Measurements from ENCODE around the gene TMEM151A.

DNA sequence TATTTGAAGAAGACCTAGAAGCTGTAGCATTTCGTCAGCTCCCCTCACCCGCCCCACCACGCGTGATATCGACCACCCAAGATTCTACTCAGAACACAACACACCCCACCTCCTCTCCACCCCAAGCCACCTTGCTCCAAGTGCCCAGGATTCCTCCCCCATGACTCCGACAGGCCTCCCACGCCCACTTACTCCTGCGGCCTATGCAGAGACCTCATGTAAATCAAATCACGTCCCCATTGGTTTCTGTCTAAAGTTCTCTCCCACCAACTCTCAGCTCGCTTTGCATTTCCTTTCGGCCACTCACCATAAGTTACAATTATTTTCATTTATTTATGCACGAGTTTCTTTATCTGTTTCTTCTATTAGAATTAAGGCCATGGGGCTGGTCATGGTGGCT lies 11.0 kb downstream of the TMEM151A start:
- TF ChIP-seq, protein P1, sequence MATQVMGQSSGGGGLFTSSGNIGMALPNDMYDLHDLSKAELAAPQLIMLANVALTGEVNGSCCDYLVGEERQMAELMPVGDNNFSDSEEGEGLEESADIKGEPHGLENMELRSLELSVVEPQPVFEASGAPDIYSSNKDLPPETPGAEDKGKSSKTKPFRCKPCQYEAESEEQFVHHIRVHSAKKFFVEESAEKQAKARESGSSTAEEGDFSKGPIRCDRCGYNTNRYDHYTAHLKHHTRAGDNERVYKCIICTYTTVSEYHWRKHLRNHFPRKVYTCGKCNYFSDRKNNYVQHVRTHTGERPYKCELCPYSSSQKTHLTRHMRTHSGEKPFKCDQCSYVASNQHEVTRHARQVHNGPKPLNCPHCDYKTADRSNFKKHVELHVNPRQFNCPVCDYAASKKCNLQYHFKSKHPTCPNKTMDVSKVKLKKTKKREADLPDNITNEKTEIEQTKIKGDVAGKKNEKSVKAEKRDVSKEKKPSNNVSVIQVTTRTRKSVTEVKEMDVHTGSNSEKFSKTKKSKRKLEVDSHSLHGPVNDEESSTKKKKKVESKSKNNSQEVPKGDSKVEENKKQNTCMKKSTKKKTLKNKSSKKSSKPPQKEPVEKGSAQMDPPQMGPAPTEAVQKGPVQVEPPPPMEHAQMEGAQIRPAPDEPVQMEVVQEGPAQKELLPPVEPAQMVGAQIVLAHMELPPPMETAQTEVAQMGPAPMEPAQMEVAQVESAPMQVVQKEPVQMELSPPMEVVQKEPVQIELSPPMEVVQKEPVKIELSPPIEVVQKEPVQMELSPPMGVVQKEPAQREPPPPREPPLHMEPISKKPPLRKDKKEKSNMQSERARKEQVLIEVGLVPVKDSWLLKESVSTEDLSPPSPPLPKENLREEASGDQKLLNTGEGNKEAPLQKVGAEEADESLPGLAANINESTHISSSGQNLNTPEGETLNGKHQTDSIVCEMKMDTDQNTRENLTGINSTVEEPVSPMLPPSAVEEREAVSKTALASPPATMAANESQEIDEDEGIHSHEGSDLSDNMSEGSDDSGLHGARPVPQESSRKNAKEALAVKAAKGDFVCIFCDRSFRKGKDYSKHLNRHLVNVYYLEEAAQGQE (IDR thresholded peaks at IDR 0.05; ENCODE audit: unreplicated experiment), result no peak
- TF ChIP-seq EZH2phosphoT487 (IDR thresholded peaks at IDR 0.05; ENCODE audit: unreplicated experiment) (no peak), POLR2AphosphoS5 (IDR thresholded peaks at IDR 0.05; ENCODE audit: low read depth) (no peak), CREB1 (CRISPR knock-in tag; IDR thresholded peaks at IDR 0.05; ENCODE audit: low read depth) (no peak), EZH2 (IDR thresholded peaks at IDR 0.05; ENCODE audit: low read depth, unreplicated experiment) (no peak), JUNB (IDR thresholded peaks at IDR 0.05; ENCODE audit: unreplicated experiment) (no peak), ETS1 (IDR thresholded peaks at IDR 0.05) (no peak), NANOG (IDR thresholded peaks at IDR 0.05; ENCODE audit: borderline replicate concordance) (no peak)
- TF ChIP-seq, protein P2, sequence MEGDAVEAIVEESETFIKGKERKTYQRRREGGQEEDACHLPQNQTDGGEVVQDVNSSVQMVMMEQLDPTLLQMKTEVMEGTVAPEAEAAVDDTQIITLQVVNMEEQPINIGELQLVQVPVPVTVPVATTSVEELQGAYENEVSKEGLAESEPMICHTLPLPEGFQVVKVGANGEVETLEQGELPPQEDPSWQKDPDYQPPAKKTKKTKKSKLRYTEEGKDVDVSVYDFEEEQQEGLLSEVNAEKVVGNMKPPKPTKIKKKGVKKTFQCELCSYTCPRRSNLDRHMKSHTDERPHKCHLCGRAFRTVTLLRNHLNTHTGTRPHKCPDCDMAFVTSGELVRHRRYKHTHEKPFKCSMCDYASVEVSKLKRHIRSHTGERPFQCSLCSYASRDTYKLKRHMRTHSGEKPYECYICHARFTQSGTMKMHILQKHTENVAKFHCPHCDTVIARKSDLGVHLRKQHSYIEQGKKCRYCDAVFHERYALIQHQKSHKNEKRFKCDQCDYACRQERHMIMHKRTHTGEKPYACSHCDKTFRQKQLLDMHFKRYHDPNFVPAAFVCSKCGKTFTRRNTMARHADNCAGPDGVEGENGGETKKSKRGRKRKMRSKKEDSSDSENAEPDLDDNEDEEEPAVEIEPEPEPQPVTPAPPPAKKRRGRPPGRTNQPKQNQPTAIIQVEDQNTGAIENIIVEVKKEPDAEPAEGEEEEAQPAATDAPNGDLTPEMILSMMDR (conservative IDR thresholded peaks at IDR 0.05; ENCODE audit: low read depth in 2 of 2), result no peak
